Panc1 (cell line): ENCODE results near the gene AOC3.

ENCODE experiments used
- POLR2AphosphoS5 ChIP-seq: IDR thresholded peaks from 2 replicates; pipeline ENCODE4 v1.6.1; 2012; ENCODE audit warnings: mild to moderate bottlenecking, low read depth, low read length, moderate library complexity
- REST ChIP-seq, 2 experiments: IDR thresholded peaks; 2 replicates each; pipeline ENCODE4 v1.6.1; 2011 to 2012; ENCODE audit warnings: low read depth in 2 of 2, control low read depth in 1 of 2, low read length in 1 of 2, mild to moderate bottlenecking in 1 of 2, moderate library complexity in 1 of 2; ENCODE audit not compliant: insufficient read depth in 1 of 2
- TCF7L2 ChIP-seq: IDR thresholded peaks from 2 replicates; pipeline ENCODE4 v1.6.1; 2011; ENCODE audit warnings: mild to moderate bottlenecking, low read depth, low read length, inconsistent platforms
- TF ChIP-seq, protein P1 (sequence below): fragments of 450-650 bp; IDR thresholded peaks from 2 replicates; pipeline ENCODE4 v1.5.1; 2017; ENCODE audit warnings: mild to moderate bottlenecking

DNA sequence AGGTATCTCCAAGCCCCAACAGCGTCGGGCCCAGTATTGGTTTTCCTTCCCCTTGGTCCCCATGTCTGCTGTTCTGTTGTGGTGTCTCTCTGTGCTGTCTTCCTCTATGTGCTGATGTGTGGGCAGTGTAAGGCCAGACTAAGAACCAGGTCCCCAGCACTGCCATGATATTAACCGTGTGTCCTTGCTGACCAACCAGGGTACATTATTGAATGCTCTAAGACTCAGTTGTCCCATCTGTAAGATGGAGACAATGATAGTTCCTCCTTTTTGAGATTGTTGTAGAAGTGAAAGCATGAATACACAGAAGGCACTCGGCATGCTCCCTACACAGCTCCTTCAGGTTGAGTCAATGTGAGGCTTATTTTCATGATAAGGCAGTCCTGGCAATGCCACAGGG is 20.6 kb downstream of the AOC3 start:
- TF ChIP-seq, protein P1, sequence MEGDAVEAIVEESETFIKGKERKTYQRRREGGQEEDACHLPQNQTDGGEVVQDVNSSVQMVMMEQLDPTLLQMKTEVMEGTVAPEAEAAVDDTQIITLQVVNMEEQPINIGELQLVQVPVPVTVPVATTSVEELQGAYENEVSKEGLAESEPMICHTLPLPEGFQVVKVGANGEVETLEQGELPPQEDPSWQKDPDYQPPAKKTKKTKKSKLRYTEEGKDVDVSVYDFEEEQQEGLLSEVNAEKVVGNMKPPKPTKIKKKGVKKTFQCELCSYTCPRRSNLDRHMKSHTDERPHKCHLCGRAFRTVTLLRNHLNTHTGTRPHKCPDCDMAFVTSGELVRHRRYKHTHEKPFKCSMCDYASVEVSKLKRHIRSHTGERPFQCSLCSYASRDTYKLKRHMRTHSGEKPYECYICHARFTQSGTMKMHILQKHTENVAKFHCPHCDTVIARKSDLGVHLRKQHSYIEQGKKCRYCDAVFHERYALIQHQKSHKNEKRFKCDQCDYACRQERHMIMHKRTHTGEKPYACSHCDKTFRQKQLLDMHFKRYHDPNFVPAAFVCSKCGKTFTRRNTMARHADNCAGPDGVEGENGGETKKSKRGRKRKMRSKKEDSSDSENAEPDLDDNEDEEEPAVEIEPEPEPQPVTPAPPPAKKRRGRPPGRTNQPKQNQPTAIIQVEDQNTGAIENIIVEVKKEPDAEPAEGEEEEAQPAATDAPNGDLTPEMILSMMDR = no peak
- TF ChIP-seq REST (IDR thresholded peaks at IDR 0.05; ENCODE audit: insufficient read depth in 1 of 2, low read depth in 2 of 2, low read length in 1 of 2) = no peak
- no peak for TF ChIP-seq POLR2AphosphoS5
- no peak for TF ChIP-seq TCF7L2
